GM12878 (cell line): ENCODE measurements around the gene CFLAR.

ENCODE experiments used
- CHD4 ChIP-seq: fragments of 200-600 bp; sonication (generic); IDR thresholded peaks from 2 replicates; pipeline ENCODE4 v1.6.1; 2016; ENCODE audit warnings: mild to moderate bottlenecking
- CTCF ChIP-seq, 3 experiments: IDR thresholded peaks in 2 of 3; conservative IDR thresholded peaks in 1 of 3; 2 replicates each; pipeline ENCODE4 v1.5.1; 2011; ENCODE audit warnings: low read depth in 3 of 3, low read length in 3 of 3, mild to moderate bottlenecking in 3 of 3, control low read depth in 2 of 3, moderate library complexity in 2 of 3, inconsistent platforms in 1 of 3, mixed read lengths in 1 of 3; ENCODE audit not compliant: control insufficient read depth in 2 of 3, insufficient read depth in 1 of 3; ENCODE audit errors: extremely low read depth in 1 of 3
- E2F4 ChIP-seq: IDR thresholded peaks from 2 replicates; pipeline ENCODE4 v1.6.1; 2012; ENCODE audit warnings: low read depth, low read length, improper control_type of control experiment
- EP300 ChIP-seq, 2 experiments: fragments of 150-350 bp in 1 of 2; IDR thresholded peaks; 2 replicates each; pipeline ENCODE4 v1.6.1; 2011 to 2012; ENCODE audit warnings: low read depth in 2 of 2, low read length in 2 of 2, borderline replicate concordance in 1 of 2, improper control_type of control experiment in 1 of 2, inconsistent platforms in 1 of 2; ENCODE audit not compliant: control insufficient read depth in 1 of 2
- GABPA ChIP-seq: IDR thresholded peaks from 2 replicates; pipeline ENCODE4 v1.6.1; 2014; ENCODE audit warnings: antibody characterized with exemption, low read depth, mild to moderate bottlenecking, inconsistent platforms
- JUND ChIP-seq: IDR thresholded peaks from 2 replicates; pipeline ENCODE4 v1.6.1; 2012; ENCODE audit warnings: low read depth, mild to moderate bottlenecking, low read length, improper control_type of control experiment, moderate library complexity
- MAX ChIP-seq: IDR thresholded peaks from 2 replicates; pipeline ENCODE4 v1.6.1; 2012; ENCODE audit warnings: low read depth, low read length, improper control_type of control experiment
- MYC ChIP-seq: IDR thresholded peaks from 2 replicates; pipeline ENCODE4 v1.6.1; 2011; ENCODE audit warnings: mild to moderate bottlenecking, low read length, moderate library complexity, inconsistent platforms; ENCODE audit not compliant: insufficient read depth, insufficient replicate concordance, insufficient read length, severe bottlenecking
- POLR2AphosphoS5 ChIP-seq: IDR thresholded peaks from 2 replicates; pipeline ENCODE4 v1.6.1; 2011; ENCODE audit warnings: mild to moderate bottlenecking, low read length, inconsistent platforms
- RBBP5 ChIP-seq: fragments of 200-600 bp; sonication (generic); conservative IDR thresholded peaks from 2 replicates; pipeline ENCODE4 v1.6.1; 2016
- SREBF2 ChIP-seq: IDR thresholded peaks from 2 replicates; pipeline ENCODE4 v1.6.1; 2012; ENCODE audit warnings: mild to moderate bottlenecking, low read length
- TBL1XR1 ChIP-seq: IDR thresholded peaks from 2 replicates; pipeline ENCODE4 v1.6.1; 2012; ENCODE audit warnings: low read depth, low read length, improper control_type of control experiment
- TCF7 ChIP-seq: IDR thresholded peaks from 2 replicates; pipeline ENCODE4 v1.6.1; 2014; ENCODE audit warnings: antibody characterized with exemption, borderline replicate concordance

GRCh38 chr2:201138401-201138970 is 22.5 kb downstream of the CFLAR start:
- TF ChIP-seq E2F4 (no peak), GABPA (no peak), MYC (no peak), TBL1XR1 (no peak), CTCF (IDR thresholded peaks at IDR 0.05 in 2 of 3, conservative IDR thresholded peaks at IDR 0.05 in 1 of 3; ENCODE audit: control insufficient read depth in 2 of 3, extremely low read depth in 1 of 3, insufficient read depth in 1 of 3, low read depth in 3 of 3, low read length in 3 of 3) (no peak), CHD4 (no peak), SREBF2 (no peak), RBBP5 (no peak), EP300 (IDR thresholded peaks at IDR 0.05; ENCODE audit: borderline replicate concordance in 1 of 2, control insufficient read depth in 1 of 2, low read depth in 2 of 2, low read length in 2 of 2) (no peak), MAX (no peak), POLR2AphosphoS5 (0 out of 2 replicates have a peak, but pooled peaks have one; percentile 51), TCF7 (no peak), JUND (no peak)
